H1 (cell line): ENCODE measurements around the gene ZAP70. TPM values are rescaled to one million over a fixed set of nuclear protein-coding genes. Genes with fewer than 3 reads are reported as not detected.

Experiments
- CHD2 ChIP-seq: IDR thresholded peaks from 2 replicates; pipeline ENCODE4 v1.6.1; 2012; ENCODE audit warnings: low read length, improper control_type of control experiment
- GTF2F1 ChIP-seq: IDR thresholded peaks from 2 replicates; pipeline ENCODE4 v1.6.1; 2012; ENCODE audit warnings: low read depth, low read length, improper control_type of control experiment, borderline replicate concordance
- ZNF274 ChIP-seq: IDR thresholded peaks from 2 replicates; pipeline ENCODE4 v1.7.0; 2012; ENCODE audit warnings: low read length, borderline replicate concordance; ENCODE audit errors: extremely low read depth
- polyA plus RNA-seq, 7 experiments: library from polyadenylated mRNA; depleted of rRNA in 3 of 7; stranded (reverse) in 5 of 7; unstranded in 2 of 7; fragments of >200 nt in 5 of 7; fragments of 200-250 nt in 2 of 7; gene quantifications; 1 replicate in 5 of 7; 2 replicates in 1 of 7; 4 replicates in 1 of 7; pipeline versions ENCODE4 v1.2.1 to v1.2.3, GENCODE V29; 2011 to 2013; ENCODE audit warnings: missing spikeins in 2 of 7, mixed read lengths in 2 of 7
- total RNA-seq: library from RNA; stranded (reverse); fragmentation: NEBNext Ultra II Directional; extraction: Animal tissue kit (Norgen Biotek cat#: 25700); gene quantifications from 2 replicates; pipeline ENCODE4 v1.2.1, GENCODE V29; 2021

Gene ZAP70
- total and polyA plus RNA-seq, 2 of the 8 experiments (the other 6 are each of a cell fraction or from before 2014, with no cell fraction given), result 0.15 TPM; not detected in 1

DNA sequence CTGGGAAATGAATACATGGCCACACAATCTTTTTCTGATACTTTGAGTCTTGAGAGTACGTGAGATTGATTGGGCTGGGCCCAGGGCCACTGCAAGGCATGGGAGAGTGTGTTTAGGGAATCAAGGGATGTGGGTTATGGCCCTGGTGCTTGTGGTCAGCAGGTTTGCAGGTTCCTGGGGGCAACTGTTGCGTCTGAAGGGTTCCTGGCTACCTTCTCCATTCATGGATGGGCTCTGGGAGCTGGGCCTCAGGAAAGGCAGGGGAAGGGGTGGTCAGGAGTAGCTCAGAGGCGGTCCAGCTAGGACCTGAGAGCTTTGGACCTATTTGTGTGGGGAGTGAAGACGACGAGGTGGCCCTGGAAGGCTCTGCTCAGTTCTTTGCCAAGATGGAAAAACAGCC, 8.4 kb upstream of the ZAP70 start (continued):
- TF ChIP-seq GTF2F1 (no peak), ZNF274 (no peak), CHD2 (no peak)
